ENCODE results near the gene MAP3K7CL.

Gene MAP3K7CL

GRCh38 chr21:29174607-29175013 is 44.2 kb downstream of the MAP3K7CL start:
- TF ChIP-seq SIN3A (IDR thresholded peaks at IDR 0.05; ENCODE audit: borderline replicate concordance, insufficient read depth, low read length), result no peak
- TF ChIP-seq FOXP2 (optimal IDR thresholded peaks at IDR 0.05; ENCODE audit: borderline replicate concordance, extremely low read depth, extremely low read length, insufficient read depth), result no peak
- no peak for TF ChIP-seq POLR2AphosphoS5 (IDR thresholded peaks at IDR 0.05; ENCODE audit: low read depth, low read length)
- no peak for TF ChIP-seq TAF1 (IDR thresholded peaks at IDR 0.05; ENCODE audit: borderline replicate concordance, insufficient read depth, low read length)
- no peak for TF ChIP-seq REST (IDR thresholded peaks at IDR 0.05; ENCODE audit: insufficient read depth in 1 of 2, low read depth in 2 of 2, low read length in 2 of 2)

GRCh38 chr21:29175408-29176134 is 45.1 kb downstream of the MAP3K7CL start:
- TF ChIP-seq SIN3A (IDR thresholded peaks at IDR 0.05; ENCODE audit: borderline replicate concordance, insufficient read depth, low read length), result 0 out of 2 replicates have a peak, but pooled peaks have one; percentile 38
- no peak for TF ChIP-seq TAF1 (IDR thresholded peaks at IDR 0.05; ENCODE audit: borderline replicate concordance, insufficient read depth, low read length)

GRCh38 chr21:29176471-29177120 is 46.2 kb downstream of the MAP3K7CL start:
- TF ChIP-seq TAF1 (IDR thresholded peaks at IDR 0.05; ENCODE audit: borderline replicate concordance, insufficient read depth, low read length) (no peak), SIN3A (IDR thresholded peaks at IDR 0.05; ENCODE audit: borderline replicate concordance, insufficient read depth, low read length) (no peak), POLR2AphosphoS5 (IDR thresholded peaks at IDR 0.05; ENCODE audit: low read depth, low read length) (no peak), REST (IDR thresholded peaks at IDR 0.05; ENCODE audit: insufficient read depth in 1 of 2, low read depth in 2 of 2, low read length in 2 of 2) (no peak), FOXP2 (optimal IDR thresholded peaks at IDR 0.05; ENCODE audit: borderline replicate concordance, extremely low read depth, extremely low read length, insufficient read depth) (no peak)

- TF ChIP-seq SIN3A (IDR thresholded peaks at IDR 0.05; ENCODE audit: borderline replicate concordance, insufficient read depth, low read length), result no peak
Observed at GRCh38 chr21:29177800-29178199, 47.4 kb downstream of the MAP3K7CL start.

- TF ChIP-seq POLR2AphosphoS5 (IDR thresholded peaks at IDR 0.05; ENCODE audit: low read depth, low read length), result no peak
- no peak for TF ChIP-seq FOXP2 (optimal IDR thresholded peaks at IDR 0.05; ENCODE audit: borderline replicate concordance, extremely low read depth, extremely low read length, insufficient read depth)
- no peak for TF ChIP-seq REST (IDR thresholded peaks at IDR 0.05; ENCODE audit: insufficient read depth in 1 of 2, low read depth in 2 of 2, low read length in 2 of 2)
- TF ChIP-seq SIN3A (IDR thresholded peaks at IDR 0.05; ENCODE audit: borderline replicate concordance, insufficient read depth, low read length), result no peak
- no peak for TF ChIP-seq TAF1 (IDR thresholded peaks at IDR 0.05; ENCODE audit: borderline replicate concordance, insufficient read depth, low read length)
Observed at GRCh38 chr21:29178926-29179325, 48.5 kb downstream of the MAP3K7CL start.

GRCh38 chr21:29179503-29179902 is 49.1 kb downstream of the MAP3K7CL start:
- TF ChIP-seq POLR2AphosphoS5 (IDR thresholded peaks at IDR 0.05; ENCODE audit: low read depth, low read length) (no peak), TAF1 (IDR thresholded peaks at IDR 0.05; ENCODE audit: borderline replicate concordance, insufficient read depth, low read length) (no peak), SIN3A (IDR thresholded peaks at IDR 0.05; ENCODE audit: borderline replicate concordance, insufficient read depth, low read length) (no peak), REST (IDR thresholded peaks at IDR 0.05; ENCODE audit: insufficient read depth in 1 of 2, low read depth in 2 of 2, low read length in 2 of 2) (no peak), FOXP2 (optimal IDR thresholded peaks at IDR 0.05; ENCODE audit: borderline replicate concordance, extremely low read depth, extremely low read length, insufficient read depth) (no peak)
